HepG2 (cell line): ENCODE data around the gene MYH10. TPM values are rescaled to one million over a fixed set of nuclear protein-coding genes. Genes with fewer than 3 reads are reported as not detected.

Source experiments
- ATAC-seq: fragments of 200-7000 bp; cut with Tn5 transposase; 3 replicates; pipeline ENCODE4 v1.9.1; 2020; ENCODE audit warnings: mild to moderate bottlenecking, moderate library complexity
- BruUV-seq: library from RNA; stranded (reverse); fragments of 400-500 nt; replicated peaks from 2 replicates; lab custom pipeline; 2021; lab: Mats Ljungman, UMichigan
- CTCF ChIA-PET: fragments of 300-600 bp; formaldehyde crosslinking; extraction: SDS; loops from one replicate; lab custom pipeline; 2021; ENCODE audit warnings: low total read pairs, inconsistent platforms, low intra/inter-chr PET ratio; lab: Yijun Ruan, JAX
- POLR2A ChIA-PET: fragments of 350-600 bp; sonication (Branson Sonifier 250); formaldehyde crosslinking; loops from one replicate; lab custom pipeline; 2020; ENCODE audit warnings: antibody characterized with exemption, inconsistent platforms; lab: Yijun Ruan, JAX
- DNase-seq: peaks from one replicate; pipeline ENCODE4 v3.0.0-alpha.2; 2015; ENCODE audit warnings: low spot score
- FAIRE-seq: peaks from 3 replicates; lab custom pipeline; 2011; peaks lifted over from hg19 to GRCh38; lab: Jason Lieb, UNC
- H2AFZ ChIP-seq: one replicate; pipeline ENCODE4 v1.6.1; 2011; ENCODE audit warnings: low read length, inconsistent platforms
- H3K27ac ChIP-seq: fragments of 300-600 bp; 3 replicates; pipeline ENCODE4 v1.8.0; 2011; ENCODE audit warnings: mixed run types, mild to moderate bottlenecking, mixed read lengths, low read length, inconsistent platforms; ENCODE audit not compliant: insufficient read depth; ENCODE audit errors: extremely low read length
- H3K27me3 ChIP-seq, 2 experiments: fragments of 200-600 bp in 1 of 2; 2 replicates in 1 of 2; 3 replicates in 1 of 2; pipeline versions ENCODE4 v1.6.0 to v1.8.0; 2011; ENCODE audit warnings: low read length in 2 of 2, mild to moderate bottlenecking in 2 of 2, moderate library complexity in 2 of 2, inconsistent platforms in 1 of 2; ENCODE audit not compliant: insufficient read depth in 2 of 2, control insufficient read depth in 1 of 2
- H3K36me3 ChIP-seq, 2 experiments: fragments of 200-600 bp in 1 of 2; replicated peaks in 1 of 2; 2 replicates in 1 of 2; 3 replicates in 1 of 2; pipeline versions ENCODE4 v1.5.1 to v1.8.0; 2011; ENCODE audit warnings: low read length in 2 of 2, inconsistent platforms in 1 of 2; ENCODE audit not compliant: insufficient read depth in 2 of 2, control insufficient read depth in 1 of 2
- H3K4me1 ChIP-seq: 2 replicates; pipeline ENCODE4 v1.5.1; 2012; ENCODE audit warnings: low read length, inconsistent platforms; ENCODE audit not compliant: insufficient read depth
- H3K4me2 ChIP-seq: 2 replicates; pipeline ENCODE4 v1.6.0; 2011; ENCODE audit warnings: low read depth, low read length, inconsistent platforms
- H3K4me3 ChIP-seq, 3 experiments: fragments of 200-600 bp in 1 of 3; sonication (generic), shearing (Covaris generic) in 1 of 3; replicated peaks in 1 of 3; 2 replicates each; pipeline ENCODE4 v1.5.1; 2011 to 2016; ENCODE audit warnings: low read length in 3 of 3, inconsistent platforms in 2 of 3, low read depth in 2 of 3, mild to moderate bottlenecking in 2 of 3, control low read depth in 1 of 3, mixed read lengths in 1 of 3; ENCODE audit not compliant: insufficient read depth in 1 of 3
- H3K79me2 ChIP-seq: one replicate; pipeline ENCODE4 v1.6.1; 2011; ENCODE audit warnings: low read length, inconsistent platforms; ENCODE audit not compliant: insufficient read depth
- H3K9ac ChIP-seq: 2 replicates; pipeline ENCODE4 v1.6.0; 2011; ENCODE audit warnings: mild to moderate bottlenecking, low read depth, low read length, inconsistent platforms; ENCODE audit not compliant: insufficient read depth
- H3K9me3 ChIP-seq: 2 replicates; pipeline ENCODE4 v1.5.1; 2012; ENCODE audit warnings: mild to moderate bottlenecking, low read length
- H4K20me1 ChIP-seq: 2 replicates; pipeline ENCODE4 v1.6.0; 2011; ENCODE audit warnings: inconsistent platforms, mild to moderate bottlenecking, low read length, moderate library complexity; ENCODE audit not compliant: insufficient read depth
- PAWR ChIP-seq: sonication (generic); formaldehyde crosslinking; IDR thresholded peaks from 2 replicates; pipeline ENCODE4 v1.4.0; 2020; ENCODE audit warnings: missing genetic modification reagents, mild to moderate bottlenecking, borderline replicate concordance
- SRSF9 ChIP-seq: fragments of 200-400 bp; formaldehyde crosslinking; IDR thresholded peaks from 2 replicates; pipeline ENCODE4 v1.6.1; 2018; ENCODE audit warnings: borderline replicate concordance, mild to moderate bottlenecking, low read depth, low read length; ENCODE audit not compliant: insufficient read depth, poor library complexity, severe bottlenecking
- TAF1 ChIP-seq: sonication (generic); formaldehyde crosslinking; IDR thresholded peaks from 2 replicates; pipeline ENCODE4 v1.4.0; 2020; ENCODE audit warnings: missing genetic modification reagents
- ZNF160 ChIP-seq: sonication (generic); formaldehyde crosslinking; IDR thresholded peaks from 2 replicates; pipeline ENCODE4 v1.8.0; 2022; ENCODE audit warnings: mild to moderate bottlenecking, inconsistent platforms, missing genetic modification reagents
- ZNF350 ChIP-seq: sonication (generic); formaldehyde crosslinking; IDR thresholded peaks from 2 replicates; pipeline ENCODE4 v1.4.0; 2020; ENCODE audit warnings: mild to moderate bottlenecking, low read depth, missing genetic modification reagents, borderline replicate concordance
- ZNF530 ChIP-seq: sonication (generic); formaldehyde crosslinking; IDR thresholded peaks from 2 replicates; pipeline ENCODE4 v1.5.0; 2020; ENCODE audit warnings: low read depth, mild to moderate bottlenecking, missing genetic modification reagents
- ZNF557 ChIP-seq: sonication (generic); formaldehyde crosslinking; IDR thresholded peaks from 2 replicates; pipeline ENCODE4 v1.4.0; 2020; ENCODE audit warnings: missing genetic modification reagents
- ZNF598 ChIP-seq: sonication (generic); formaldehyde crosslinking; IDR thresholded peaks from 2 replicates; pipeline ENCODE4 v1.5.1; 2020; ENCODE audit warnings: mild to moderate bottlenecking, missing genetic modification reagents, borderline replicate concordance
- ZNF780A ChIP-seq: sonication (generic); formaldehyde crosslinking; IDR thresholded peaks from 2 replicates; pipeline ENCODE4 v1.8.0; 2022; ENCODE audit warnings: mild to moderate bottlenecking, missing genetic modification reagents, moderate library complexity
- WGBS: methylation state at CpG from one replicate; pipeline ENCODE4 v1.1.6; 2017; ENCODE audit warnings: low lambda C conversion rate; 5-methylcytosine and 5-hydroxymethylcytosine counted together
- in situ Hi-C: cut with HindIII; loops from 2 replicates; pipeline ENCODE4 v1.10.0; 2017; ENCODE audit warnings: low pct_unique_long_range_greater_than_20kb; ENCODE audit not compliant: extremely low pct_ligation_motif_present
- intact Hi-C: fragments of 100-400 bp; cut with micrococcal nuclease; formaldehyde crosslinking; loops from one replicate; pipeline ENCODE4 v1.10.0; 2022; ENCODE audit not compliant: unreplicated experiment
- polyA plus RNA-seq, 8 experiments: library from polyadenylated mRNA; depleted of rRNA in 3 of 8; stranded (reverse) in 7 of 8; unstranded in 1 of 8; fragments of >200 nt; fragmentation: Illumina TruSeq in 4 of 8; extraction: Trizol in 4 of 8; gene quantifications; 2 replicates each; pipeline versions ENCODE4 v1.2.1 to v1.2.3, GENCODE V29; 2011 to 2016; ENCODE audit warnings: low read depth in 4 of 8, missing spikeins in 1 of 8, mixed read lengths in 1 of 8; ENCODE audit not compliant: insufficient read depth in 1 of 8
- small RNA-seq, 3 experiments: library from RNA; depleted of rRNA; stranded (forward); fragments of <200 nt; gene quantifications; one replicate each; pipeline ENCODE3, GENCODE V24; 2012; ENCODE audit warnings: low read depth in 2 of 3, low replicate concordance in 1 of 3; ENCODE audit not compliant: insufficient read length in 3 of 3, insufficient read depth in 2 of 3
- total RNA-seq, 5 experiments: library from RNA; depleted of rRNA; stranded (reverse); fragments of >200 nt; fragmentation: Illumina TruSeq; extraction: Trizol; gene quantifications; 2 replicates each; pipeline ENCODE4 v1.2.3, GENCODE V29; 2016; ENCODE audit warnings: low read depth in 1 of 5
- TF ChIP-seq, protein P1 (sequence below): sonication (generic); formaldehyde crosslinking; IDR thresholded peaks from 2 replicates; pipeline ENCODE4 v1.5.1; 2020; ENCODE audit warnings: mild to moderate bottlenecking, missing genetic modification reagents, moderate library complexity

The MYH10 gene
- total and polyA plus RNA-seq, 2 of the 13 experiments (the other 11 are each of a cell fraction or from before 2014, with no cell fraction given): 43.4 to 68.6 TPM

DNA sequence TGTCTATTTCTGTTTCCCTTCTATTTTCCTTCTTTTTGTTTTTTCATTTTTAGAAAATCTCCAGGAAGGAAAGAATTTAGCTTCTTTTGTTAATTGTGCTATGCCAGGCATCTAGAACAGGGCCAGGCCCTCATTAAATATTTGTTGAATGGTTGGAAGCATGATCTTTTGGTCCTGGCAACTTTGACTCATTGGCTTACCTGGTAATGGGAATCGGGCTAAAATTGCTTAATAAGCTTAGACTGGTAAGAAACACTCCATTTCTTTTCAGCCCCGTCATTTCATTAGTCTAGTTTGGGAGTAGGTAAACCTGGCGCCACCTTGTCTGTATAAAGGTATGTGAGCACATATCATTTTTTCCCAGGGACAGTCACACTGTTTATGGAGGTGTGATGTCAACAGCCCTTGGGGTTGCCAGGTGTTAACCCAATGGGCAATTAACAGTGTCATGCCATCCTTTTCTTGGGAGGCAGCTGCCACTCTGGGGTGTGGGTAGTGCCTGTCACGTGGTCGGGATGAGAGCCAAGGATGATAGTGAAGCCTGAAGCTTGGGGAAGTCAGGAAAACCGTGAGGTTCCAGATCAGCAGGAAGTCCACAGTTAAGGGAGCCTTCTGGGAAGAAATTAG is 204.3 kb downstream of the MYH10 start:
- Histone ChIP-seq H4K20me1 (no peaks in the 10 kb centered on the region), H3K9ac (no peak overlapping the region), H3K4me1 (peaks cover 60% of the 10 kb centered on the region), H3K4me3 (no peak overlapping the region), H2AFZ (no peak overlapping the region), H3K79me2 (no peaks in the 10 kb centered on the region), H3K27ac (no peak overlapping the region), H3K27me3 (no peaks in the 10 kb centered on the region), H3K36me3 (no peaks in the 10 kb centered on the region), H3K9me3 (no peaks in the 10 kb centered on the region), H3K4me2 (no peak overlapping the region)
- CTCF ChIA-PET: no interaction called here
- intact Hi-C loops: no loop called here
- DNase-seq (no peak), ATAC-seq (no peak), FAIRE-seq (no peak)
- POLR2A ChIA-PET: interaction anchor here (3.9 kb wide), 1 partner anchor 9 kb away, joined by 14 read pairs; the partner anchor contains the start of gene NDEL1
- 60% methylated on average over 6 of the region's 6 CpGs for WGBS
- in situ Hi-C loops: no loop called here
- no peak for TF ChIP-seq ZNF780A (CRISPR knock-in tag)
- TF ChIP-seq, protein P1, sequence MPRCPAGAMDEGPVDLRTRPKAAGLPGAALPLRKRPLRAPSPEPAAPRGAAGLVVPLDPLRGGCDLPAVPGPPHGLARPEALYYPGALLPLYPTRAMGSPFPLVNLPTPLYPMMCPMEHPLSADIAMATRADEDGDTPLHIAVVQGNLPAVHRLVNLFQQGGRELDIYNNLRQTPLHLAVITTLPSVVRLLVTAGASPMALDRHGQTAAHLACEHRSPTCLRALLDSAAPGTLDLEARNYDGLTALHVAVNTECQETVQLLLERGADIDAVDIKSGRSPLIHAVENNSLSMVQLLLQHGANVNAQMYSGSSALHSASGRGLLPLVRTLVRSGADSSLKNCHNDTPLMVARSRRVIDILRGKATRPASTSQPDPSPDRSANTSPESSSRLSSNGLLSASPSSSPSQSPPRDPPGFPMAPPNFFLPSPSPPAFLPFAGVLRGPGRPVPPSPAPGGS (CRISPR knock-in tag): no peak
- TF ChIP-seq ZNF557 (CRISPR knock-in tag): no peak
- no peak for TF ChIP-seq ZNF160 (CRISPR knock-in tag)
- TF ChIP-seq TAF1 (CRISPR knock-in tag): no peak
- no peak for TF ChIP-seq ZNF598 (CRISPR knock-in tag)
- TF ChIP-seq ZNF530 (CRISPR knock-in tag): no peak
- TF ChIP-seq ZNF350 (CRISPR knock-in tag): no peak
- TF ChIP-seq PAWR (CRISPR knock-in tag): no peak
- no peak for TF ChIP-seq SRSF9
- BruUV-seq: no TSS peak

Small RNA genes within 50 kb of the gene (small RNA-seq; reads per million reads assigned to genes)
- gene RNU7-43P: 0 reads per million in 3 experiments

Other genes starting within 250 kb of the MYH10 start
- 2,817 and 3,645 TPM in 2 replicates for gene RPL26, start 247.5 kb downstream of the MYH10 start, total RNA-seq (2016; rRNA removed; fragmentation: Illumina TruSeq; extraction: Trizol)
- 3,026 and 3,529 TPM in 2 replicates for gene RPL26, start 247.5 kb downstream of the MYH10 start, polyA plus RNA-seq (2011; rRNA removed)
- gene RNF222, start 232.9 kb downstream of the MYH10 start, total RNA-seq (2016; rRNA removed; fragmentation: Illumina TruSeq; extraction: Trizol): not detected in 2 replicates
- 0.04 TPM in 1 of 2 replicates, not detected in the other for gene RNF222, start 232.9 kb downstream of the MYH10 start, polyA plus RNA-seq (2011; rRNA removed)
- gene NDEL1, start 194.8 kb downstream of the MYH10 start, total RNA-seq (2016; rRNA removed; fragmentation: Illumina TruSeq; extraction: Trizol): 47.8 and 59.8 TPM in 2 replicates
- 119 and 153 TPM in 2 replicates for gene NDEL1, start 194.8 kb downstream of the MYH10 start, polyA plus RNA-seq (2011; rRNA removed)
- gene CCDC42, start 114.1 kb upstream of the MYH10 start, total RNA-seq (2016; rRNA removed; fragmentation: Illumina TruSeq; extraction: Trizol): not detected in 2 replicates
- gene CCDC42, start 114.1 kb upstream of the MYH10 start, polyA plus RNA-seq (2011; rRNA removed): not detected in 2 replicates
- gene SPDYE4, start 127.8 kb upstream of the MYH10 start, total RNA-seq (2016; rRNA removed; fragmentation: Illumina TruSeq; extraction: Trizol): not detected in 2 replicates
- not detected in 2 replicates for gene SPDYE4, start 127.8 kb upstream of the MYH10 start, polyA plus RNA-seq (2011; rRNA removed)
- gene MFSD6L, start 168.6 kb upstream of the MYH10 start, total RNA-seq (2016; rRNA removed; fragmentation: Illumina TruSeq; extraction: Trizol): not detected in 2 replicates
- not detected in 2 replicates for gene MFSD6L, start 168.6 kb upstream of the MYH10 start, polyA plus RNA-seq (2011; rRNA removed)
- not detected in 2 replicates for gene PIK3R6, start 236.9 kb upstream of the MYH10 start, total RNA-seq (2016; rRNA removed; fragmentation: Illumina TruSeq; extraction: Trizol)
- gene PIK3R6, start 236.9 kb upstream of the MYH10 start, polyA plus RNA-seq (2011; rRNA removed): not detected in 2 replicates